ENCODE results near the gene APBA2.

DNA sequence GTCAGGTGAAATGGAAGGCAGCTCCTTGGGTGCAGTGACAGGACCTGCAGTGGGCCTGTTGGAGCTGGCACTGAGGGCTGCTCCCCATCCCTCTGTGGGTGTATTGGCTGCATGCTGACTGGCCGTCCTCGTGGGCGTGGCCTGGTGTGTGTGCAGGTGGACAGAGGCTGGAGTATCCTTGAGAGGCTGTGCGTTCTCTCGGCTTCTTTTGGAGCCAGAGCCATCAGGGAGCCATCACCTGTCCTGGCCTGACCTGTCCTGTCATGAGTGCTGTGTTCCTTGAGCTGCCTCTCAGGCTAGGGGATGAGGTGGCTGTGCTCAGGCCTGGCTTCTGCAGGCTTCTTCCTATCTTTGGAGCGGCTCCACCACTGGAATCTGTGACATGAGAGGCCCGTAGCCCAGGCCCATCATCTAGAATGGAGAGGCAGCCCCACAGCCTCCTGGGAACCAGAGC lies 61.5 kb downstream of the APBA2 start:
- no peak for TF ChIP-seq GATA2 (IDR thresholded peaks at IDR 0.05; ENCODE audit: low read depth, low read length)
- TF ChIP-seq GATA3 (IDR thresholded peaks at IDR 0.05; ENCODE audit: low read depth, low read length) = no peak

All from SH-SY5Y (cell line).